Activated B cell treated with CpG ODN at 0.5 μM for 24 hours (primary cell): Measurements from ENCODE around the gene MYH7B. TPM values are rescaled to one million over a fixed set of nuclear protein-coding genes. Genes with fewer than 3 reads are reported as not detected.

Experiments used
- ATAC-seq: fragments of 200-7000 bp; cut with Tn5 transposase; one replicate; pipeline ENCODE4 v1.10.0; 2021; ENCODE audit warnings: low read depth, mild to moderate bottlenecking, moderate library complexity
- CTCF ChIA-PET: fragments of 350-600 bp; sonication (Branson Sonifier 250); formaldehyde crosslinking; loops from one replicate; lab custom pipeline; 2021; ENCODE audit warnings: antibody characterized with exemption; lab: Charles Lee
- POLR2A ChIA-PET: fragments of 350-600 bp; sonication (Branson Sonifier 250); formaldehyde crosslinking; loops from one replicate; lab custom pipeline; 2021; ENCODE audit warnings: antibody characterized with exemption; lab: Charles Lee
- DNase-seq: peaks from one replicate; pipeline ENCODE4 v3.0.0; 2022
- H3K27ac Mint-ChIP-seq: one replicate; pipeline ENCODE4 v1.8.0; 2020; ENCODE audit warnings: mixed read lengths
- H3K27me3 Mint-ChIP-seq: one replicate; pipeline ENCODE4 v1.8.0; 2021; ENCODE audit warnings: mixed read lengths
- H3K36me3 Mint-ChIP-seq: one replicate; pipeline ENCODE4 v1.8.0; 2021; ENCODE audit warnings: low read depth, mixed read lengths
- H3K4me1 Mint-ChIP-seq: one replicate; pipeline ENCODE4 v1.8.0; 2021; ENCODE audit warnings: mixed read lengths
- H3K4me3 Mint-ChIP-seq: one replicate; pipeline ENCODE4 v1.8.0; 2020; ENCODE audit warnings: mild to moderate bottlenecking, mixed read lengths
- H3K9me3 Mint-ChIP-seq: one replicate; pipeline ENCODE4 v1.8.0; 2020; ENCODE audit warnings: mixed read lengths
- intact Hi-C: fragments of 100-400 bp; cut with micrococcal nuclease; formaldehyde crosslinking; loops from one replicate; pipeline ENCODE4 v1.15.1; 2024
- total RNA-seq: library from RNA; stranded (reverse); gene quantifications from 2 replicates; pipeline ENCODE4 v1.2.3, GENCODE V29; 2022
- TF ChIP-seq, protein P1 (sequence below): fragments of 200-600 bp; IDR thresholded peaks from one replicate; pipeline ENCODE4 v1.8.0; 2022; ENCODE audit warnings: antibody characterized with exemption, mild to moderate bottlenecking

Gene MYH7B
- total RNA-seq, 1 donor from 2014 or later: 0.35 TPM

DNA sequence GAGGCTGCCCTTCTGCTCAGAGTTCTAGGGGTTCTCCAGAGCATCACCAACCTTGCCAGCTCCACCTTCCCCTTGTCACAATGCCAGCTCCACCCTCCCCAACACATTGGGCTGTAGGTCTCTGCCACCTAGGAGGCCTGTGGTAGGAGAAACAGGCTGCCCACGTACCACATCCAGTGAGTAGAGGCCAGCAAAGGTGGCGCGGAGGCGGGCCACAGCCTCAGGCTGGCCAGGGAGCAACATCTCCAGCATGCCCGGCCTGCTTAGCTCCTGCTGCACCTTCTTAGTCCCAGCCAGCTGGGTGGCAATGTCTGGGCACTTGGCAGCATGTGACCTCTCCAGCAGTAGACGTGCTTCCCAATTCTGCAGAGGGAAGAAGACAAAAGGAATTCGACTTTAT, 23.9 kb upstream of the MYH7B start:
- Mint-ChIP-seq H3K27ac (no peak overlapping the region), H3K9me3 (no peaks in the 10 kb centered on the region), H3K4me1 (no peaks in the 10 kb centered on the region), H3K4me3 (no peak overlapping the region), H3K27me3 (no peaks in the 10 kb centered on the region), H3K36me3 (peaks cover 27% of the 10 kb centered on the region)
- ChIA-PET CTCF (no interaction called here), POLR2A (no interaction called here)
- ATAC-seq (no peak), DNase-seq (no peak)
- intact Hi-C loops: no loop called here
- TF ChIP-seq, protein P1, sequence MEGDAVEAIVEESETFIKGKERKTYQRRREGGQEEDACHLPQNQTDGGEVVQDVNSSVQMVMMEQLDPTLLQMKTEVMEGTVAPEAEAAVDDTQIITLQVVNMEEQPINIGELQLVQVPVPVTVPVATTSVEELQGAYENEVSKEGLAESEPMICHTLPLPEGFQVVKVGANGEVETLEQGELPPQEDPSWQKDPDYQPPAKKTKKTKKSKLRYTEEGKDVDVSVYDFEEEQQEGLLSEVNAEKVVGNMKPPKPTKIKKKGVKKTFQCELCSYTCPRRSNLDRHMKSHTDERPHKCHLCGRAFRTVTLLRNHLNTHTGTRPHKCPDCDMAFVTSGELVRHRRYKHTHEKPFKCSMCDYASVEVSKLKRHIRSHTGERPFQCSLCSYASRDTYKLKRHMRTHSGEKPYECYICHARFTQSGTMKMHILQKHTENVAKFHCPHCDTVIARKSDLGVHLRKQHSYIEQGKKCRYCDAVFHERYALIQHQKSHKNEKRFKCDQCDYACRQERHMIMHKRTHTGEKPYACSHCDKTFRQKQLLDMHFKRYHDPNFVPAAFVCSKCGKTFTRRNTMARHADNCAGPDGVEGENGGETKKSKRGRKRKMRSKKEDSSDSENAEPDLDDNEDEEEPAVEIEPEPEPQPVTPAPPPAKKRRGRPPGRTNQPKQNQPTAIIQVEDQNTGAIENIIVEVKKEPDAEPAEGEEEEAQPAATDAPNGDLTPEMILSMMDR: no peak

DNA sequence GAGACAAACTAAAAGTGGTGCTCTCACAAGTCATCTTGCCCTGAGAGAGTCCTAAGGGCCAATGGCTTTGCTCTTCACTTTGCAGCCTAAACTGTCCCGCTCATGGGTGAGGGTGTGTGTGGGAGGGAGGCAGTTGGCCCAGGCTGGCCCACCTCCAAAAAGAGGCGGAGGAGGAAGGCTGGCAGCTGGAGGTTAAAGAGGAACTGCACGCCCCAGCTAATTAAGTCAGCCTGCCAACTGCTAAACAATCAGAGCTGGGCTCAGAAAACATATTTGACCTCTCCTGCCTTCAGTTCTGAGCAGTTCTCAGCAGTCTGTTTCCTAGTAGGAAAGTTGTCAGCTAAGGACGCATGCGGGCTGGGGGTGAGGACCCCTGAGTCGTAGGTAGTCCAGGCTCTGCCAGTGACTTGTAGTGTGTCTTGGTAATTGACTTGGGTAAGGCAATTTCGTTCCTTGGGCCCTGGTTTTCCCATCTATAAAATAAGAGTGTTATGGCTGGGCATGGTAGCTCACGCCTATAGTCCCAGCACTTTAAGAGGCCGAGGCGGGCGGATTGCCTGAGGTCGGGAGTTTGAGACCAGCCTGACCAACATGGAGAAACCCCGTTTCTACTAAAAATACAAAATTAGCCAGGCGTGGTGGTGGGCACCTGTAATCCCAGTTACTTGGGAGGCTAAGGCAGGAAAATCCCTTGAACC, 17.1 kb upstream of the MYH7B start:
- ChIA-PET CTCF (no interaction called here), POLR2A (no interaction called here)
- H3K36me3 Mint-ChIP-seq: peaks cover 21% of the 10 kb centered on the region

DNA sequence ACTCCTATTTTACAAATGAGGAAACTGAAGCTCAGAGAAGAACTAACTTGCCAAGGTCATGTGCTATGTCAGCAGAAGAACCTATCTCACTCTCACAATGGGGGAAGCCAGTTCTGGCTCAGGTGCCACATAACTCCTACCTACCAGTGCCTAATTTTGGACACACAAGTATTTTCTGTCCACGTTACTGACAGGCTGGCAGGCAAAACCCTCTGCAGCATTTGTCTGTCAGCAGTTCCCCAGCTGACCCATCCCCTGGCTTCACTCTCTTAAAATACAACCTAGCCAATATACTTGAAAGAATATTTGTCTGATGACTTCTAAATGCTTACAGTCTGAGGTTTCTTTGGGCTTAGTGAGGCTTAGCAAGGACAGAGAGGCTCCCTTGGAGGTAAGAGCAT, 15.6 kb upstream of the MYH7B start:
- intact Hi-C loops: no loop called here
- TF ChIP-seq, protein P1: no peak
- Mint-ChIP-seq H3K27me3 (no peaks in the 10 kb centered on the region), H3K36me3 (peaks cover 24% of the 10 kb centered on the region), H3K9me3 (no peaks in the 10 kb centered on the region), H3K4me1 (peaks cover 6% of the 10 kb centered on the region), H3K4me3 (no peak overlapping the region), H3K27ac (no peak overlapping the region)
- ATAC-seq (no peak), DNase-seq (no peak)
- POLR2A ChIA-PET: no interaction called here
- CTCF ChIA-PET: no interaction called here

More for the DNA sequence above, 17.1 kb upstream of the MYH7B start:
- ATAC-seq: peak; percentile 25
- H3K27ac Mint-ChIP-seq: peak overlapping the region; percentile 43
- no peak overlapping the region for H3K4me3 Mint-ChIP-seq
- H3K9me3 Mint-ChIP-seq: no peaks in the 10 kb centered on the region
- TF ChIP-seq, protein P1: no peak
- no peak for DNase-seq
- H3K4me1 Mint-ChIP-seq: peaks cover 6% of the 10 kb centered on the region
- H3K27me3 Mint-ChIP-seq: no peaks in the 10 kb centered on the region
- intact Hi-C loops: no loop called here

DNA sequence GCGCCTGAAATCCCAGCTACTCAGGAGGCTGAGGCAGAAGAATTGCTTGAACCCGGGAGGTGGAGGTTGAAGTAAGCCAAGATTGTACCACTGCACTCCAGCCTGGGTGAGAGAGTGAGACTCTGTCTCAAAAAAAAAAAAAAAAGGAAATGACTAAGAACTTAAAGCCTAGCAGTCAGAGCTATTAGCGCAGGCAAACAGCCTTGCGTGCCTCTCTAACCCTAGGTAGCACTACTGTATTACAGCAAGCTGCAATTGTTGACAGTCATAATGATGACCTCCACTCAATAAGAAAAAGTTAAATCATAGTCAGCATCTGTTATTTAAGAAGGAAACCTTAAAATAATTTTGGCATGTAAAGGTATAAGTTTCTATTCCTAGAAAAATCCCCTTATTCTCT, 14.4 kb upstream of the MYH7B start:
- intact Hi-C loops: no loop called here
- ChIA-PET CTCF (no interaction called here), POLR2A (no interaction called here)
- Mint-ChIP-seq H3K27me3 (no peaks in the 10 kb centered on the region), H3K4me1 (peaks cover 6% of the 10 kb centered on the region), H3K9me3 (no peaks in the 10 kb centered on the region), H3K36me3 (peaks cover 32% of the 10 kb centered on the region), H3K4me3 (no peak overlapping the region), H3K27ac (no peak overlapping the region)
- DNase-seq: no peak
- ATAC-seq: no peak
- TF ChIP-seq, protein P1: no peak

DNA sequence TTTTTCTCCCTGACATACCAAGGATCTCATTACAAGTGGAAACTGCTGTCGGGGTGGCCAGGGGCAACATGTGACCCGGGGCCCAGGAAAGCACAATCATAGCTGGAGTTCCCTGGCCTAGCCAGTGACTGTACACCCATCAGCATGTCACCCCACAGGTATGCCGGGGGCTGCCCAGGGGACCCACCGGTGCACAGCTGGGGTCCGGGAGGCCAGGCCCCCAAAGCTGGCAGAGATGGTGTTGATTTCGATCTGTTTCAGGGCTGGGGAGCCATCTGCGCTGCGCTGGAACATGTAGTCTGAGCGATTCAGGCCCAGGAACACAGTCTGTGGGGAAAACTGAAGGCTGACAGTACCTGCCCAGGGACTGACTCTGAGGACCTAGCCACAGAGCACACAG, 13.4 kb upstream of the MYH7B start:
- intact Hi-C loops: no loop called here

More for the DNA sequence above, 13.4 kb upstream of the MYH7B start:
- Mint-ChIP-seq H3K4me1 (peaks cover 6% of the 10 kb centered on the region), H3K36me3 (peaks cover 26% of the 10 kb centered on the region), H3K27me3 (no peaks in the 10 kb centered on the region), H3K9me3 (no peaks in the 10 kb centered on the region), H3K4me3 (no peak overlapping the region), H3K27ac (no peak overlapping the region)
- ChIA-PET POLR2A (no interaction called here), CTCF (no interaction called here)
- no peak for DNase-seq
- ATAC-seq: no peak
- TF ChIP-seq, protein P1: no peak
